Left ventricle myocardium superior (tissue), 1 donor: Measurements from ENCODE around the gene COG3. TPM values are rescaled to one million over a fixed set of nuclear protein-coding genes. Genes with fewer than 3 reads are reported as not detected.

Experiments used
- ATAC-seq: fragments of 200-7000 bp; cut with Tn5 transposase; one replicate; pipeline ENCODE4 v1.9.1; 2020; ENCODE audit warnings: mild to moderate bottlenecking, moderate library complexity
- DNase-seq: peaks from one replicate; pipeline ENCODE4 v3.0.0-alpha.2; 2020
- intact Hi-C: fragments of 100-400 bp; cut with micrococcal nuclease; formaldehyde crosslinking; loops from one replicate; pipeline ENCODE4 v1.11.0; 2022
- total RNA-seq: library from RNA; stranded (reverse); fragmentation: NEBNext Ultra II Directional; extraction: Animal tissue kit (Norgen Biotek cat#: 25700); gene quantifications from one replicate; pipeline ENCODE4 v1.2.1, GENCODE V29; 2021
- donor health status: DM: no; HTN: yes; CAD: no; lungs with severe emphysema.

COG3 gene
- total RNA-seq, 1 donor from 2014 or later, result 15.1 TPM

- ATAC-seq (no peak), DNase-seq (no peak)
- intact Hi-C loops, result no loop called here
Observed at GRCh38 chr13:45584816-45585215, 120.1 kb downstream of the COG3 start.

Other genes with a start within 250 kb of the COG3 start
- 4,849 TPM for gene TPT1, start 123.8 kb upstream of the COG3 start, total RNA-seq
- gene SLC25A30, start 46.6 kb upstream of the COG3 start, total RNA-seq, result 194 TPM
- not detected for gene ERICH6B, start 150.8 kb downstream of the COG3 start, total RNA-seq
- gene CBY2, start 237.4 kb downstream of the COG3 start, total RNA-seq, result not detected